DMS53 (cell line): ENCODE results near the gene APOO.
A peak's percentile ranks its signal among the peaks of the same experiment; 100 is the strongest.

ENCODE experiments used
- DNase-seq: peaks from one replicate; lab custom pipeline; 2025; lab: John Stamatoyannopoulos, UW

APOO gene

DNA sequence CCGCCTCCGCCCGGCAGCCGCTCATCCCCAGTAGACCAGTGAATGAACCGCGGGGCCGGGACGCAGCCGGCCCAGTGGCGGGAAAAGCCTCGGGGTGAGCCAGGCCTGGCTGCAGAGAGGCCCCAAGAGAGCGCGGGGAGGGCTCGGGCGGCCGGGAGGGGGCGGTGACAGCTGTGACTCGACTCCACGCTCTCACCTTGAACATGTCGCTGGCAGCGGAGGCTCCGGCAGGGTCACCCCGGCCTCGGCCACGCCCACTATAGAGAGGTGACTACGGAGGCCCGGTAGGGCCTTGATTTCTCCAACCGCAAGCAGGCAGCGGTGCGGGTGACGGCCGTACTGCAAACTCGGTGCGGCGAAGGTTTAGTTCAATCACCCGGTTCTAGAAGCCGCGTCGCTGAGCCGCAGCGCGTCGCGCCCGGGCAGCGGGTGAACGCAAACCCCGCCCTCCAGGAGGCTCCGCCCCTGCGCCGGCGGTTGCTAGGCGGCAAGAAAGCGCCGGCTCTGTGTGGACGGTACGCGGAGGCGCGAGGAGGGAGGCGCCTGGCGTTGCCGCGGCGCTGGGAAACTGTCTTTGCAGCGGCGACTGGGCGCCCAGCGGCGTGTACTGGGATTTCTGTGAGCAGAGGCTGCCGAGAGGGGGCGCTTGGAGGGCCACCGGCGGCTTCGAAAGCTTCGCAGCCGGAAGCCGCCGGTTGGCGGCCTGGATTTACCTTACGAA is at the start of gene APOO, which contains the start of gene CXorf58:
Gene APOO (minus strand): TSS at position 441 of the 721 bp plus-strand sequence. CDS start 236 bp downstream, at position 205.
Gene CXorf58 (plus strand): TSS at position 509 of the 721 bp plus-strand sequence. CDS start 2,297 bp downstream, outside the sequence.
- peak; percentile 99 for DNase-seq

DNA sequence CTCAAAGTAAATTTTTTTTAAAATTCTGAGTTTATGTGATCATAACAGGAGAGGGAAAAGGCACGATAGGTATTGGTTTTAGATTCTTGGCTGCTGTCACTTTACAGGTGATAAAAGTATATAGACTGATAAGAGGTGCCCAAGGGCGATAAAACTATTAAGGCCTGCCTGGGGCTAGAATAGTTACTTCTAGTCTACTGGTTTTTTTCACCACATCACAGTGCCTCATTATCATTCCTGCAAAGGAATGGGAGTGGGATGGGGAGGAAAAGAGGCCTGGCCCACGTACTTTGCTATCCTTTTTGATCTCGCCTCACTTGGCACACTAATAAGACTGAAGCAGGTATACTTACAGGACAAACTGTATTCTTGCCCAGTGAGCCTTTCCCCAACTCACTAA is 46.7 kb upstream of the APOO start:
- no peak for DNase-seq

DNA sequence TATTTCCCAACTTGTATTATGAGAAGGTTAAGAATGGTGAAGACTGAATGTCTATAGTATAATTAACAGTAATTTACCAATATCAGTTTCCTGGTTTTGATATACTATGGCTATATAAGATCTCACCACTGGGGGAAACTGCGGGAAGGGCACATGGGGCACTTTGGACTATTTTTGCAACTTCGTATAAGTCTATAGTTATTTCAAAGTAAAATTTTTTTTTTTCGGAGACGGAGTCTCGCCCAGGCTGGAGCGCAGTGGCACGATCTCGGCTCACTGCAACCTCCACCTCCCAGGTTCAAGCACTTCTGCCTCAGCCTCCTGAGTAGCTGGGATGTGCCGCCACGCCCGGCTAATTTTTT is 46.2 kb upstream of the APOO start:
- no peak for DNase-seq

DNA sequence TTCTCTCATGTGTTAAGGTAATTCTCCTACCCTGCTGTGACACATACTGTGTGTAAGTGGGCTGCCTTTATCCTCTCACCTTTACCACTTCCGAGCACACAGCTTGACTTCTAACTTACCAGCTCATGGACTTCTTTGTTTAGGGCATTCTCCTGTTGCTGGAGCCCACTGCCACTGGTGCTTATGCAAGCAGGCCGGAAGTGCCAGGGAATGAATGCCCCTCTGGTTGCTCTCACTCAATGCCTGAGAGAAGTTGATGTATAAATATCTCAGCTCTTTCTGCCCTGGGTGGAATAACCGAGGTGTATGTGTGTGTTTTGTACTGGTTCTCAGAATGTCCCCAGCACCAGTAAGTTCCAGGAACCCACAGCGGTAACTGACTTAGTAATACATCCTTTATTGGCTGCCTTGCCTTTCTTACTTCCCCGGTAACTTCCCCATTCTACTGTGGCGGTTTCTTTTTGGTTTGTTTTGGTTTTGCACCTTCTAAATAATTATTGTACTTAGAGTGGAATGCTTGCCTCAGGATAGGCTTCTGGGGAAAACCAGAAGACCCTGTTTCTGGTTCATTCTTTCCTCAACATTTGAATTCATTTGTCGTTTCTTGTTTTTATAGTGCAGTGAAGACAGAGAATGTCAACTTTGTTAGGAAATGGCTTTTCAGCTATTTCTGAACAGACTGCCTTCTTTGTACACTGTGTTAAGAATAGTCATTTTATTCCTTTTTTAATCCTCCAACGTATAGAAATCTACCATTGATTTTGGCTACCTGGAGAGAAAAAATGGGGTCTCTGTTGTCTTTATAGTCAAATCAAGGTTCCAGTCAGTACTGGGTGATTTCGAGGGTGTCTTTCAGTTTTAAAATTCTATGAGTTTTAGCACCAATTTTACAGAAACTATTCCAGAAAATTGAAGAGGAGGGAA is 45.5 kb upstream of the APOO start:
- no peak for DNase-seq

DNA sequence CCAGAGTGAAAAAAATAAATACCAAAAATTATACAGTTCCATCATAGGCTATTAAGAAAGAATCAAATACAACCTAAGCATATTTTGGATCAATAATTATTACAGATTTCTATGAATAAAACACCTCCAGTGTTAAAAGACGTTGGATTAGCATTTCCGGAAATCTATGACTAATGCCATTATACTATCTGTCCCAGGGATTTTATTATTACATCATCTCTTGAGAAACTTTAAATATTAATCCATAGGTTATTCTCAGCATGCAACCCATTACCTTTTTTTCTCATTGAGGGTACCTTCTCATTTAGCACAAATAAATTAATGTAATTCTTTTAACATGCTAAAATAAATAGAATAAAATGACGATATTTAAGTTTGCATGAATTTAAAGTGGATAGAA is 44.7 kb upstream of the APOO start:
- DNase-seq: no peak

DNA sequence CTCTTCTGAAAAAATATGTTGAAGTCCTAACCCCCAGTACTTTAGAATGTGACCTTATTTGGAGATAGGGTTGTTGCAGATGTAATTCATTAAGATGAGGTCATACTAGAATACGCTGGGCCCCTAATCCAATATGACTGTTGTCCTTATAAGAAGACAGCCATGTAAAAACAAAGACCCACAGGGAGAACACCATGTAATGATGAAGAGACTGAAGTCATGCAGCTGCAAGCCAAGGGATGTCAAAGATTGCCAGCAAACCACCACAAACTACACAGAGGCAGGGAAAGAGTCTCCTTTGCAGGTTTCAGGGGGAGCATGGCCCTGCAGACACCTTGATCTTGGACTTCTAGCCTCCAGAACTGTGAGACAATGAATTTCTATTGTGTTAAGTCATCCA is 37.5 kb upstream of the APOO start:
- no peak for DNase-seq

DNA sequence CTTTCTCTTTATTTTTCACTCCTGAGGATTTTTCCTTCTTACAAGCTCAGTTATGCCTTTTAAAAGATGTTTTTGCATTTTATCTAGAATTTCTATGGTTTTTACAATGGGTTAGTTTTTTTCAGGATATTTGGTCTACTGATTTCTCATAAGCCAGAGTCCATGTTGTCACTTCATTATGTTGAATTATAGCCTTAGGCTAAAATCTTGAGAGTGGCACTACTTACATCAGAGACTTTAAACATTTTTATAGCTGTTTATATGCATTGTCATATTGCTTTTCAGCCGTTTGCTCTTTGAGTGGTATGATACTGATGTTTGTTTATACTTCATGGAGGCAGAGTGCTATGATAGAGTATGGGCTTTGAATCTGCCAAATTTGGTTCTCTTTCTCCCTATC is 36.5 kb upstream of the APOO start:
- DNase-seq: no peak

DNA sequence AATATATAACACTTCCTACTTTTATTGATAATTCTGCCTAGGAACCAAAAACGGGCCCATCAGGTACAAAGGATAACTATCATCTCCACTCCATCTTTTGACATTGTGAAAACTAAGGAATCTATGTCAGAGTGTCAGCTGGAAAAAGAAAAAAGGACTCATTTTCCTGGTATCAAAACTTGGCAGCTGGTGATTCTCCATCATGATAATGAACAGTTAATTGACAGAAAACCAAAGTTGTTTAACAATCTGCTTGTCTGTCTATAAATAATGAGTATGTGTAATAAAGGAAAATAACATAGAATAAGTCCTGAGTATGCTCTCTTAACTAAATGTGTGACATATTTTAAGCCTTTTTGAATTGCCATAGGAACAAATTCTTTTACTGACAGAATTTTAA is 31.5 kb upstream of the APOO start:
- DNase-seq: no peak

DNA sequence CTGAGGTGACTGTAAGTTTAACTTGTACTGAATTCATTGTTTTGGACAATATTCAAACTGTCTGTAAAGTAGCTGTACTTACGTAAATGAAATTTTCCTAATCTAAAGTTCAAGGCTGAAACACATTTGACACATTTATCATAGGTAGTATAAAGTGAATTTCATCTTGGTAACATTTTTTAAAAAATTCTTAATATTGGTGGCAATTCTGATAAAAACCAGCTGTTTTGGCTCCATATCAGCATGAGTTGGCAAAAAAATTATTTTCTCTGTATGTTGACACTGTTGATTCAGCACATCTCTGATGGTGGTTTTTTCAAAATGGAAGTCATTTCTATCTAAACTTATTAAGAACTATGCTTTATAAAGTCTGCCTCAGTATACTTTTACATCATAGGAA is 31.0 kb upstream of the APOO start:
- no peak for DNase-seq

DNA sequence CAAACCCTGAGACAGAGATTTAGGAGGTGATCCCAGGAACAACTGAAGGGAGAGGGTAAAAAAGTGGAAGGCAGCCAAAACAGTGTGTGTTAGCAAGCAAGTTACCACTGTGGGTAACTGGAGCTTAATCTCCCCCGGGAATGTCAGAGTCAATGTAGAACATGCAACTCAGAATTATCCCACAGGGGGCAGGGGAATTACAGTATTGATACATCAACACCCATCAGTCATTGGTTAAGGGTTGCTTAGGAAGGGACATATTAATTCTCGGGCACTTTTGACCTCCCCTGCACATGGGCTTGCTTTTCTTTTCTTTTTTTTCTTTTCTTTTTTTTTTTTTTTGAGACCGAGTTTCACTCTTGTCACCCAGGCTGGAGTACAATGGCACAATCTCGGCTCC is 29.4 kb upstream of the APOO start:
- no peak for DNase-seq

DNA sequence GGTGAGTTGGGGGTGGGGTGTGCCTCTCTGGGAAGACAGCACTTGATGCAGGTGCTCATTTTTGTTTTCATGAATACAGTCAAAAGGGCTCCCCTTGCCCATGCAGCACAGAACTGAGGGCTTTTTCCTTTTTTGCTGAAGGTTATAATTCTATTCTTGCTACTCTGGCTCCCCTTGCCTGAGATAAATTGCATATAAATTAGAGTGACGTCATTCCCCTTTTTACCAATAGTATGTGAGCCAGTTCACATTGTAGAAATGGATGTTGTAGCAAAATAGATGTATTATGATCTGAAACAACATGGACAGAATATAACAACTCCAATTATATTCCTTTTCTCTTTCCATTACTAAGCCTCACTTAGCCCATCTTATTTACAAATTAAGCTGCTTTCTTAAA is 28.4 kb upstream of the APOO start:
- no peak for DNase-seq

DNA sequence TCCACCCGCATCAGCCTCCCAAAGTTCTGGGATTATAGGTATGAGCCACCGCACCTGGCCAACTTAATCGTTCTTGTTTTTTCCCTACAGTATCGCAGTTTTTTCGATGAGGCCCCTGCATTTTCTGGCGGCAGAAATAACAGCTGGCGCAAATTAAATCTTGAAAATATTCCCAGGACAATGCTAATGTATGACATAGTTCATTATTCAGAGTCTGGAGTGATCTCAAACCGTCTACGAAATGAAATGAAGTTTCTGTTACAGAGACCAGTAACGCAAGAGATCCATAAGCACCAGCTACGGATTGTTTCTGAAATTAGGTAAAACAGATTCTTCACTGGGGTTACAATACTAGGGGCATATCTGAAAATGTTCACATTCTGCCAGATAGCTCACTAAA is 27.4 kb upstream of the APOO start:
- no peak for DNase-seq

DNA sequence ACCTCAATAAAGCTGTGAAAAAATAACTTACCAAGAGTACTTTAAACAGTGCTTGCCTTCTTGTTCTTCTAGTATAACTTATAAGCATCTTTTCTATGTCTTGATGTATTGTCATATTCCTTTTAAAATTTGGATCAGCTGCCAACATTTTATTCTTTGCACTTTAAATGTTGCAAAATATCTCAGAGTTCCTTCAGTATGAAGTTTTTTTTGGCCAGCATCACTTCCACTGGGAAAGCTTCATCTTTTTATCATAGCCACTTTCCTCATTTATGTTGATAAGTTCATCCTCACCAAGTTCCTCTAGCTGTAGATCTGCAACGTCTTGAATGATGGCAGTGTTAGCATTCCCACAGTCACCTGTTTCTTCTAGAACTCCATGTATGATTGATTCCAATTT is 24.3 kb upstream of the APOO start:
- DNase-seq: no peak

DNA sequence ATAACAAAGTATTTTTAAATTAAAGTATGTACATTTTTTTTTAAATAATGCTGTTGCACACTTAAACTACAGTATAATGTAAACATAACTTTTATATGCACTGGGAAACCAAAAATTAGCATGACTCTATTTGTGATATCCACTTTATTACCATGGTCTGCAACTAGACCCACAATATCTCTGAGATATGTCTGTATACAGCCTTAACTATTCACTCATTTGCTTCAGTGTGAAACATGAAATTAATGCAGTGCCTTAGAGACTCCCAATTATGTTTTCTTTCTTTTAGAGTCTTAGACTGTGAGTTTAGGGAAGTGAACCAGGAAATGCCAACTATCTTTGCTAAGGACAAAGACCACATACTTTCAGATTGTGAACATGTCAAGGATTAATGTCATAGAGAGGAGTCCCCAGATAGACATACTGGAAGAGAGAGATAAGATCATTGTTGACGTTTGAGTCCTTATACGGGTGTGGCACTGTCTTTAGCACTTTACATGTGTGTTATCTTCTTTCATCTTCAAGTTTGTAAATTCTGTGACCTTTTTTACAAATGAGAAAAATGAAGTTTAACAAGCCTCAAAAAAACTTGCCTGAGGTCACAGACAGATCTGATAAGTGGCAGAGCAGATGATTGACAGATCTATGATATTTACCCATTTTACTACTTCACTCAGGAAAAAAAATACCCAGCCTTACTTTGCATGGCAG is 23.3 kb upstream of the APOO start:
- no peak for DNase-seq

DNA sequence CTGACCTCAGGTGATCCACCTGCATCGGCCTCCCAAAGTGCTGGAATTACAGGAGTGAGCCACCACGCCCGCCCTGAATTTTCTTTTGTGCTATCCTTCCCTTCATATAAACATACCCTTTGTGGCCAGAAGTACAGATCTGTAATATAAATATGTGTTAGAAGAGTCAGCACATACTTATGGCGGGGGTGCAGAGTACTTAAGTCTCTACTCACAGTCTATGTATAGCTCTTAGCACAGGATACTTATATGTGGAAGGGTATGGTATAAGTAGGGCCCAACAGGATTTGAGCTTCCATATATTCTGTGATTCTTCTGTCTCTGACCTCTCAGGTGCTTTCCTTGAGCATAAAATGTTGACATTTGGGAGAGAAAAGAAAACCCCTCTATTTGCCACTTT is 18.3 kb upstream of the APOO start:
- DNase-seq: no peak

DNA sequence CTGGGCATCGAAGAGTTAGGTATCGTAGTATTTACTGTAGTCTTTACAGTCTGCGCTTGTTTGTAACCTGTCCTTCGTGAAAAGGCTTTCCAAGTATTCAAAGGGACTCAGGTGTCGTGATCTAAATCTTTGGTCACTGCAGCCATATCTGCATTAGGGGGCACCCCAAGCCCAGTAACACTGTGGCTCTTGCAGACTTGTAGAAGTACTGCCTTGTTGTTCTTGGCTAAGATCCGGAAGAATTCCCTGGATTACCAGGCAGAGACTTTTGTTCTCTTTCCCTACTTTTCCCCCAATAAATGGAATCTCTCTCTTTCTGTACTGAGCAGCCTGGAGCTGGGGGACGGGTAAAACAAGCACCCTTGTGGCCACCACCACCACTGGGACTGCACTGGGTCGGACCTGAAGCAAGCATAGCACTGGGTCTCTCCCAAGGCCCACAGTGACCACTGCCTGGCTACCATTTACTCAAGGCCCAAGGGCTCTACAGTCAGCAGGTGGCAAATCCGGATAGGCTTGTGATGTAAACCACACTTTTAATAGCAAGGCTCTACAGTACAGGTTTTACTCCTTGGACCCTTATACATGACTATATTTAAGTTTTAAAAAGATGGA is 12.1 kb upstream of the APOO start:
- DNase-seq: peak; percentile 3

DNA sequence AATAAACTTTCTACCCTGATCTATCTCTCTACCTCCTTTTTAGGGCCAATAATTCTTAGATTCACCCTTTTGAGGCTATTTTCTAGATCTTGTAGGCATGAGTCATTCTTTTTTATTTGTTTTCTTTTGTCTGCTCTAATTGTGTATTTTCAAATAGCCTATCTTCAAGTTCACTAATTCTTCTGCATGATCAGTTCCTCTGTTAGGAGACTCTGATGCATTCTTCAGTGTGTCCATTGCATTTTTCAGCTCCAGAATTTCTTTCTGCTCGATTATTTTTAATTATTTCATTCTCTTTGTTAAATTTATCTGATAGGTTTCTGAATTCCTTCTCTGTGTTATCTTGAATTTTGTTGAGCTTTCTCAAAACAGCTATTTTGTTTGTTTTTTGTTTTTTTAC is 11.4 kb upstream of the APOO start:
- DNase-seq: no peak

DNA sequence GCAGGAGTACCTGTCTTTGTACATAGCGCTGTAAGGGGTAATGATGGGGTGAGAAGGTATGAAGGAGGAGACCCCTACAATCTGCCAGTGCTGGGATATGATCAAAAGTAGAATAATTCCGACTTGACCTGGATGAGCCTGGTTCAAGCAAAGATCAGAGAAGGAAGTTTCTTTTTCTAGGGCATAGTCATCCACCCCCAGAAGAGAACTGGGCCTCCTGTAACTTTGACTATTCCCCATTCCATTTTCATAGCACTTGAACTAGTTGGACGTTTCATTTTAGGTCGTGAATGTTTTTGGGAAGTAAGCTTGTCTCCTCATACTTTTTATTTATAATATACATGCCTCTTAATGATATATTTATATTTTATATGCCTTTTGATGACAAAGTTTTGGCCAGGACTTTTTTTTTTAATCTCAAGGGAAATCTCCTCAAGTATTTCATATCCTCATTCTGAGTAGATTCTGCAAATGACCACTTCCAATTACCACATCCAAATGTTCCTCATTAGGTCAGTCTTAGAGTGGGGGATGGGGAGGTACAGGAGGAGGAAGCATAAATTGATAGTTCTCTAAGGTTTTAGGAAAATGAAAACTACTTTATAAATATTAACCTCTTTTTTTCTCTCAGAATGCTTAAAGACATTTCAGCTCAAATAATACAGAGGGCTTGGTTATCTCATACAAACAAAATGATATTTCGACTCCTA is 3.5 kb upstream of the APOO start:
- DNase-seq: no peak

DNA sequence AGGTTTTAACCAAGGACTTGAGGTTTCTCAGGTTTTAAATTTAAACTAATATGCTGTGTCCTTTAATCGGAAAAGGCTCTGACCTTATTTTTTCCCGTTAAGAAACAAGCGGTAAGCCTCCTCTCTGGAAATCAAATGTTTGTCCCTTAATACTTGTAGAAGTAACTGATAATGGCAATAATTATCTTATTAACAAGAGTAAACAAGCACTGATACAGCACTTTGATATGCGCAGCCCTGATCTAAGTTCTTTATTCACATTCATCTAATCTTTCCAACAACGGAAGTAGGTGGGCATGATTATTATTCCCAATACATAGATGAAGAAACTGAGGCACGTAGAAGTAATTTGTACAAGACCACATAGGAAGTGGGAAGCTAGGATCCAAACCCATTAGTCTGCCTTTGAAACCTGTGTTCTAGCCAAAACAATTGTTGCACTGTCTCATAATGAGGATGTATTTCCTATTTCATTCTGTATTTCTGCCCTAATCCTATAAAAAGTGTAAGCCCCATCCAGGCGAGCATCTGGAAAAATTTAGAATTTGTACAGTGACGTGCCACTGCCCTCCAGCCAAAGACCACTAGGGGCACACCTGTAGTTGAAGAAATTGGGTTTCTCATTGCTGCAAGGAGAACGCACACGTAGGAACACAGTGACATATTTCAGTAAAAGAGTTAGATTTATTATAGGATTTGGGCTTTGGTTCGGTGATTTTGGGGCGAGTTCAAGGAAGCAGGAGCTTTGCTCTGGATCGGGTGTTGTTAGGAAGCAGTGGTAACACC is 674 bp upstream of the APOO start:
- DNase-seq: peak; percentile 29

DNA sequence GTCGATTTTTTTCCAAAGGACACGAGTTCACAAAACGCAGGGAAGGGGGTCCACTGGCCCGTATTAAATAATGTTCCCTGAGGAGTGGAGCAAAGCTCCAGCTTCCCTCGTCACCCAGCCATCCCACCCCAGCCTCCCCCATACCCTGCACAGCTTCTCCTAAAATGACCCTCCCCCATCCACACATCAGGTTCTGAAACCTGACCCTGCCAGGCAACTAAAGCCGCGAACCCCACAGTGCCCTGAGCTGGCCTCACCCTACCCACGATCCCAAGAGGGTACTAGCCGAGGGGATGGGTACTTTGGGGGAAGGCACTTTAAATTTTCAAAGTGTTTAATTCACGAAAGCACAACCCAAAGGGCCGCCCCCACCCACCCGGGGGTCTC is 634 bp downstream of the APOO start:
- DNase-seq: peak; percentile 57

DNA sequence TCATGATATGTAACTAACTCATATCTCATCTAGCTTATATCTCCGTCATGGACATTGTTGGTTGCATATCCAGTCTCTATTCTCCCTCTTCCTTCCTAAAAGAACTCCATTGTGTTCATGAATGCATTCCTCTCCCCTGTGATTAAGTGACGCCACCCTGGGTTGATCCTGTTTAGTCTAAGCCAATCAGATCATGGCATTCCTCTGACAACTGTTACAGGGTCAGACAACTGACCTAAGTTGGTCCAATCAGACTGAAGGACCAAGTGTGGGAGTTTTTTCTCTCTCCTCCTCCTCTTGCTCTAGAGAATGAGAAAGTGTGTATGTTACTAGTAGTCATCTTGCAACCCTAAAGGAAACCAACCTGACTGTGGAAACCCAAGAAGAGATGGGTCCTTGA is 3.6 kb downstream of the APOO start:
- peak; percentile 4 for DNase-seq
